Measurements from ENCODE around the gene AMN1.
A peak's percentile ranks its signal among the peaks of the same experiment; 100 is the strongest.
"Not testable (repeated sequence)": the region's sequence is repeated elsewhere in the genome, so short reads cannot be mapped to it uniquely, and the experiment has no call there.

AMN1 gene

GRCh38 chr12:31732926-31733548 is 4.2 kb upstream of the AMN1 start:
- peak; percentile 83 for DNase-seq

GRCh38 chr12:31731203-31731602 is 2.4 kb upstream of the AMN1 start:
- DNase-seq: not testable (repeated sequence)

- DNase-seq: no peak
Measured at GRCh38 chr12:31729705-31730104, 884 bp upstream of the AMN1 start.

GRCh38 chr12:31728289-31728916 is 418 bp downstream of the AMN1 start:
- DNase-seq: peak; percentile 15

GRCh38 chr12:31727192-31727591 is 1.6 kb downstream of the AMN1 start:
- no peak for DNase-seq

- DNase-seq: no peak
Measured at GRCh38 chr12:31726575-31726974, 2.2 kb downstream of the AMN1 start.

- no peak for DNase-seq
Measured at GRCh38 chr12:31724557-31724956, 4.3 kb downstream of the AMN1 start.

- no peak for DNase-seq
Measured at GRCh38 chr12:31722580-31722979, 6.2 kb downstream of the AMN1 start.

GRCh38 chr12:31718542-31719198 is 10.2 kb downstream of the AMN1 start:
- not testable (repeated sequence) for DNase-seq

GRCh38 chr12:31716998-31717397 is 11.8 kb downstream of the AMN1 start:
- not testable (repeated sequence) for DNase-seq

GRCh38 chr12:31715283-31715825 is 13.5 kb downstream of the AMN1 start:
- DNase-seq: no peak

GRCh38 chr12:31714406-31715271 is 14.2 kb downstream of the AMN1 start:
- no peak for DNase-seq

- DNase-seq: no peak
Measured at GRCh38 chr12:31712877-31713276, 15.9 kb downstream of the AMN1 start.

- DNase-seq: no peak
Measured at GRCh38 chr12:31710021-31710818, 18.6 kb downstream of the AMN1 start.

GRCh38 chr12:31708118-31708517 is 20.7 kb downstream of the AMN1 start:
- not testable (repeated sequence) for DNase-seq

GRCh38 chr12:31705621-31706020 is 23.2 kb downstream of the AMN1 start:
- DNase-seq: no peak

- DNase-seq: peak; percentile 11
Measured at GRCh38 chr12:31702047-31702446, 26.8 kb downstream of the AMN1 start.

GRCh38 chr12:31689921-31690320 is 38.9 kb downstream of the AMN1 start:
- DNase-seq: not testable (repeated sequence)

- DNase-seq: no peak
Measured at GRCh38 chr12:31687101-31687527, 41.7 kb downstream of the AMN1 start.

GRCh38 chr12:31685801-31686200 is 43.0 kb downstream of the AMN1 start:
- no peak for DNase-seq

GRCh38 chr12:31682136-31682962 is 46.5 kb downstream of the AMN1 start:
- peak; percentile 71 for DNase-seq
